NCI-H1694 (cell line): ENCODE data around the gene POLN.

Source experiments
- DNase-seq: peaks from one replicate; lab custom pipeline; 2025; lab: John Stamatoyannopoulos, UW

The POLN gene

GRCh38 chr4:2070421-2071251, 171.3 kb downstream of the POLN start:
- no peak for DNase-seq

- no peak for DNase-seq
Measured at GRCh38 chr4:2069986-2070385, 171.9 kb downstream of the POLN start.

DNA sequence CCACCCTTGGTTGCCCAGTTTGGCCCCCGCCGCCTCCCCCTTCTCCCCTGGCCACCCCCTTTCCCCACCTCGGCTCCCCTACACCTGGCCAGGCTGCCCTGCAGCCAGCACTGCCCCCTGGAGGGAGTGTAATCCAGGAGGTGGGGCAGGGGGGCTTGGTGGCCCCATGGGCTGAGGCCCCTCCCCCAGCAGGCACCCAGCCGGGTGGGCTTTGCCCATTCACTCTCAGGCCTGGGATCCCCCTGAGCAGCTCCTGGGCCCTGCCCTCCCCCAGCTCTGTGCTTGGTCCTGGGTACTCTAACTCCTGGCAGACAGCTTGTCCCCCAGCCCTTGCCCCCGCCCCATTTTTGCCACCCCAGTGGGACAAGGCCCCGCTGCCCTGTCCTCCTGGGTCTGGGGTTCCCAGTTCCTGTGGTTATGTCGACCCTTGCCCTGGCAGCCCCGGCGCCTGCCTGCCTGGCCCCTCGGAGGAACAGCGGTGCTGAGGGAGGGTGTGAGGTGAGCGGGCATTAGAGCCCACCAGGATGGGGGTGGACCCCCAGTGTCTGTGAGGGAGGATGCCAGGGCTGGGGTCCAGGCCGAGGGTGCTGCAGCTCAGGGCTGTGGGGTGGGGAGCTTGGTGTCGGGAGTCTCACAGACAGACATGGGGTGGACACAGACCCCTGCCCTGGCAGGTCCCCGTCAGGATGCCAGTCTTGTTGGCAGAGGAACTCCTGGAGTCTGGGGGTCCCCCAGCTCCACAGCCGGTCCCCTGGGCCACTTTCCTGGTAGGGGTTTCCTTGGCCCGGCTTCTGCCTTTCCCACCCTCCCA, 172.6 kb downstream of the POLN start:
- DNase-seq: no peak

GRCh38 chr4:2068566-2068965, 173.4 kb downstream of the POLN start:
- DNase-seq: no peak

DNA sequence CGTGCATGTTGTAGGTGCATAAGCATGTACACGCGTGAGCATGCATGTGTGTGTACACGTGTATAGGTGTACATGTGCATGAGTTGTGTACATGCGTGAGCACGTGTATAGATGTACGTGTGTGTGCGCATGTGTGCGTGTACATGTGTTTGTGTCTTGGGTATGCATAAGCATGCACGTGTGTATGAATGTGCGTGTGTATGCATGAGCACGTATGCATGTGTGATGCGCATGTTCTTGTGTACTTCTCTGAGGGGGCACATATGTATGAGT, 173.8 kb downstream of the POLN start:
- no peak for DNase-seq

GRCh38 chr4:2067446-2068197, 174.3 kb downstream of the POLN start:
- no peak for DNase-seq

GRCh38 chr4:2066571-2067445, 175.1 kb downstream of the POLN start:
- DNase-seq: no peak

DNA sequence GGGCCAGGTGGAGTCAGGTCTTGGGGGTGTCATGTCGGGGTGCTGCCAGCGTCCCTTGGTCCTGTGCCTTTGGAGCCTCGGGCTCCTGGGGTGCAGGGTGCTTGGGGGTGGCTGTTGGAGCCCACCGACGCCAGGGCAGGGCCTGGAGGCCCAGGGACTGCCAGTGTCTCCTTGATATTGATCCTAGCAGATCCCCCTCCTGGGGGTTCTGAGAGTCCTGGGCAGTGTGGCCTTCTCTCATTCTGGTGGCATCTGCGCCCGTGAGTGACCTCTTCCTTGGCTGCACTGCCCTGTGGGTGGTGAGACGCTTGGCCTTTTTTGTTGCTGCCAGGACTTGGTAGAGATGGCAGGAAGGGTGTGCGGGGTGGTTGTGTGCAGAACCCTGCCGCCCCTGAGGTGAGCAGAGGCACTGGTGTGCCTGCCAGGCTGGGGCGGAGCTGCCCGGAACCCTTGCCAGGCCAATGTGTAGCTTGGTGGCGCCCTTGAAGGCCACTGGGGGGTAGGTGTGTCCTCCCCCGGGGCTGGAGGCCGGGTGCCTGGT, 175.8 kb downstream of the POLN start:
- no peak for DNase-seq

DNA sequence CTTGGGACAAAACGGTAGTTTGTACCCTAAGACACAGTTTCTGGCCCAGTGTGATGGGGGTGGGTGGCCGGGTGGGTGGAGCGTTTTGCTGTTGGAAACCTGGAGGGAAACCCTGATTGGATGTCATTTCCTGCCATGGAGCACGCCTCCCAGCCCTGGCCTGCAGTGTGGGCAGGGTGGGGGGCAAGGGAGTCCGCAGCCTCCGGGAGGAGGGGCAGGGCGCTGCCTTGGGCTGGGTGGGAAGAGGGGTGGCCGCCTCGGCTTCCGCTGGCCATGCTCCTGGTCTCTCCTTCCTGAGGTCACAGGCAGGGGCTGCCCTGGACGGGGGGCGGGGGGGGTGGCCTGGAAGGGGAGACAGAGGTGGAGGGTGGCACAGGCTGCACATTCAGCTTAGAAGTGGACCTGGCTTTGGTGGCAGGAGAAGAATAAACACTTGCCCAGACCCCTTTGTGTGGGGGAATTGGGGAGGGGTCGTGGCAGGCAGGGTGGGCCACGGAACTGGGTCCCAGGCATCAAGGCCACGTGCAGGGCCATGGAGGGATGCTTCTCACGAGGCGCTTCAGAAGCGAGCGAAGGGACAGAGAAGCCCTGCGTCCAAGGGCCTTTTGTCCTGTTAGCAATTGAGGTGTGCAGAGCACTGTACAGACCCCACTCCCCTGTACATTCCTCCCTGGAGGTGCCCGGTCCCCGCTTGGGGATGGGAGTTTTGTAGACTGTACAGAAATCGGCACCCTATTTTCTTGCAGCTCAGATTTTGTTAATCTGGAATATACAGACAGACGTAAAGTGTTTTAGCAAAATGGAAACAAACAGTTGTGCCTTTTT, 176.6 kb downstream of the POLN start:
- no peak for DNase-seq

GRCh38 chr4:2064276-2064991, 177.5 kb downstream of the POLN start:
- DNase-seq: no peak

DNA sequence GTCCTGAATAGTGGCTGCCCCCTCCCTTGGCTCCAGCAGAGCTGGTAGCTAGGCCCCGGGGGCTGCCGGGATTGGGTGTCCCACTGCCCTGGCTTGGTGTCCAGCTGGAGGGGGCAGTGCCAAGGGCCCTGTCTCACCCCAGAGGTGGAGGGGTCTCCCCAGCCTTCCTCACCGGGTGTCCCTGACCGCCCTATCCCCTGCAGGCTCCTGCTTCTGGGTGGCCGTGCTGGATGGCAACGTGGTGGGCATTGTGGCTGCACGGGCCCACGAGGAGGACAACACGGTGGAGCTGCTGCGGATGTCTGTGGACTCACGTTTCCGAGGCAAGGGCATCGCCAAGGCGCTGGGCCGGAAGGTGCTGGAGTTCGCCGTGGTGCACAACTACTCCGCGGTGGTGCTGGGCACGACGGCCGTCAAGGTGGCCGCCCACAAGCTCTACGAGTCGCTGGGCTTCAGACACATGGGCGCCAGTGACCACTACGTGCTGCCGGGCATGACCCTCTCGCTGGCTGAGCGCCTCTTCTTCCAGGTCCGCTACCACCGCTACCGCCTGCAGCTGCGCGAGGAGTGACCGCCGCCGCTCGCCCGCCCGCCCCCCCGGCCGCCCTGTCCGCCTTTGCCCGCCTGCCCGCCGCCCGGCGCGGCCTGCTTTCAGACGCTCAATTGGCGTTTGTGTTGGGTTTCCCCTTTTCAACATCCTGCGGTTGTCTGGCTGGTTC, 178.2 kb downstream of the POLN start:
- DNase-seq: no peak

DNA sequence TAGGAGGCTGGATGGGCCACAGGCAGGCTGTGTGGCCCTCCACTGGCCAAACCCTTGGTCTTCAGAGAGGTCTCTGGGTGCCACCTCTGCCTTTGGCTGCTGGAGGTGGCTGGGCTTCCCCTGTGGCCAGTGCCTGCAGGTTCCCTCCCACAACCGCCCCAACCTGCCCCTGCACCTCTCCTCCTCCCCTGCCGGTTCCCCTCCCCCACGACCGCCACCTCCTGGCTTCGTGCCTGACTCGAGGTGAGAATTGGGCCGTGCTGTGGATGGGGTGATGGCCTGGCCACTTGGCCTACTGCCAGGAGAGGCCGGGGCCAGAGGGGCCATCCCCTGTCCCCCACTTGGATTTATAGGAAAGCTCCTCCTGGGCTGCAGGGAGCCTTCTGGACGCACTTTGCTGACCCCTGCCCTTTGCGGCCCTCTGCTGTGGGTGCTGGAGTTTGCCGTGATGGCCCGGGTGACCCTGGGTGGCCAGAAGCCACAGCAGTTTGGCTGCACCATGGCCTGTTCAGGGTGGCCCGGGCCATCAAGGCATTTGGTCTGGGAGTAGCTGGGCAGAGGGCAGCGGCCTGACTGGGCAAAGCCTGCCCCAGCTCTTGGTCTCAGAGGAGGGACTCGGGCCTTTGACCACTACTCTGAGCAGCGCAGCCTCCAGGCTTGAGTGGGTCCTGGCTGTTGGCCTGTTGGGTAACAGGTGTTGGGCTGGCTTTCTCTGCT, 179.0 kb downstream of the POLN start:
- DNase-seq: no peak

DNA sequence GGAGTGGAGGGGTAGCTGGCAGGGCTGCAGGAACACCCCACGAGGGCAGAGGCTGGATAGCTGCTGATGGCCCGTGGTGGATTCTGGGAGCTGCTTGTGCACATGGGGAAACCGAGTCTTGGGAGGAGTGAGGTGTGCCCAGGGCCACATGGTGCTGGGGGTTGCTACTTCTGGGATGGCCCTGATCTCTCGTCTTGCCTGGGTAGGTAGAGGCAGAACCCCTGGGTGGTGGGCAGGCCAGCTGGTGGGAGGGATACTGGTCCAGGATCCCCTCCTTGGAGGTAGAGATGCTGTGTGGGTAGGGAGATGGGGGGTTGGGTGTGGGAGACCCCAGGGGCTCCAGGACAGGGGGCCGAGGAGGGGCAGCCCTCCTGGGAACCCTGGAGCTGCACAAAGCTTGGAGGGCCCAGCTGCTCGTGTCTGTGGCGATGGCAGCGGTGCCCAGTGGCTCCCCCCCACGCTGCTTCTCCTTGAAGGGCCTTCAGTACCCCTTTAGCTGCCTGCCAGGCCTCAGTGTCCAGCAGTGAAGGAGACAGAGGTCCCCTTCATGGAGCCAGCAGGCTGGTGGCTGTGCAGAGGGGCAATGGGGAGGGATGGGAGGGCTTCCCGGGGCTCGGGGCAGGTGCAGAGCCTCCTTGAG, 179.6 kb downstream of the POLN start:
- no peak for DNase-seq

- no peak for DNase-seq
Measured at GRCh38 chr4:2061186-2062131, 180.5 kb downstream of the POLN start.

DNA sequence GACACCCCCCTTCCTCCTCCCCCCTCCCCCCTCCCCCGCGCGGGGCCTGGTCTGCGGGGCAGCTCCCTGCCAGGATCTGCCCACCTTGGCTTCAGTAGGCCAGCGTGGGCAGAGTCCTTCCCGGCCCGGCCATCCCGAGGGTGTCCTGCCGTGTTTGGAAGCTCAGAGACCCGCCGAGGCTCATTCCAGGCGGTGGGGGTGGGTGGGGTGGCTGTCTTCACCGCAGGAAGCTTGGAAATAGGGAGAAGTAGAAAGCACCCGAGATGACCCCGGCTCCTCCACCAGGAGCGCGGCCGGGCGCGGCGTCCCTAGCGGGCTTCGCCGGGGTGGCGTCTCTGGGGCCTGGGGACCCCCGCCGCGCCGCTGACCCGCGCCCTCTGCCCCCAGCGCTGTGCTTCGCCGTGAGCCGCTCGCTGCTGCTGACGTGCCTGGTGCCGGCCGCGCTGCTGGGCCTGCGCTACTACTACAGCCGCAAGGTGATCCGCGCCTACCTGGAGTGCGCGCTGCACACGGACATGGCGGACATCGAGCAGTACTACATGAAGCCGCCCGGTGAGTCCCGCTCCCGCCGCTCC, 181.2 kb downstream of the POLN start:
- DNase-seq: no peak

DNA sequence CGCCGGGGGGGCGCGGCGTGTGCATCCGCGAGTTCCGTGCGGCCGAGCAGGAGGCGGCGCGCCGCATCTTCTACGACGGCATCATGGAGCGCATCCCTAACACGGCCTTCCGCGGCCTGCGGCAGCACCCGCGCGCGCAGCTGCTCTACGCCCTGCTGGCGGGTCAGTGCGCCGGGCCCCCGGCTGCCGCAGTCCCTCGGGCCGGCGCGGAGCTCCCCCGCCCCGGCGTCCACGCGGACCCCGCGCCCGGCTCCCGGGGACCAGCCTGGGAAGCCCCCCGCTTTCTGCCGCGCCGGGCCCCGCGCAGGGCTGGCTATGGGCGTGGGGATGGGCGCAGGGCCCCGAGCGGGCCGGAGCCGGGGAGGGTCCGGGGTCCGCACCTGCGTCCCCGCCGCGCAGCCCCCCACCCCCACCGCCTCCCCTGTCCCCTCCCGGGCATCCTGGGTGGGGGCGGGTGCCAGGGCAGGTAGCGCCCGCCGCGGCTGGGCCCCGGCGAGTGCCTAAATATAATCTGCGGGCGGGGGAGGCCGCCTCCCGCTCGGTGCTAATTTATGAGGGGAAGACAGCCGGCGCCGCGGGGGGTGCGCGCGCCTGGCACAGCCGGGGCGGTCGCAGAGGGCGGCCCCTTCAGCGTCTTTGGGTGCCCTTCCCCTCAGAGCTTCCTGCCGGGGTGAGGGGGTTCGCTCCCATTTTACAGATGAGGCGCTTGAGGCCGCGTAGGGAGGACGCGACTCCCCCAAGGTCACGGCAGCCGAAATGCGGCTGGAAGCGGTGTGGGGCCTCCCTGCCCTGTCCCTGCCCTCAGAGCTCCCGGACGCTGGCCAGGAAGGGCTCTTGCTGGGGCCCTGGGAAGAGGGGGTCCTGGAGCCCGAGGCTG, 182.0 kb downstream of the POLN start:
- no peak for DNase-seq
